ENCODE measurements around the gene DACT3.

DNA sequence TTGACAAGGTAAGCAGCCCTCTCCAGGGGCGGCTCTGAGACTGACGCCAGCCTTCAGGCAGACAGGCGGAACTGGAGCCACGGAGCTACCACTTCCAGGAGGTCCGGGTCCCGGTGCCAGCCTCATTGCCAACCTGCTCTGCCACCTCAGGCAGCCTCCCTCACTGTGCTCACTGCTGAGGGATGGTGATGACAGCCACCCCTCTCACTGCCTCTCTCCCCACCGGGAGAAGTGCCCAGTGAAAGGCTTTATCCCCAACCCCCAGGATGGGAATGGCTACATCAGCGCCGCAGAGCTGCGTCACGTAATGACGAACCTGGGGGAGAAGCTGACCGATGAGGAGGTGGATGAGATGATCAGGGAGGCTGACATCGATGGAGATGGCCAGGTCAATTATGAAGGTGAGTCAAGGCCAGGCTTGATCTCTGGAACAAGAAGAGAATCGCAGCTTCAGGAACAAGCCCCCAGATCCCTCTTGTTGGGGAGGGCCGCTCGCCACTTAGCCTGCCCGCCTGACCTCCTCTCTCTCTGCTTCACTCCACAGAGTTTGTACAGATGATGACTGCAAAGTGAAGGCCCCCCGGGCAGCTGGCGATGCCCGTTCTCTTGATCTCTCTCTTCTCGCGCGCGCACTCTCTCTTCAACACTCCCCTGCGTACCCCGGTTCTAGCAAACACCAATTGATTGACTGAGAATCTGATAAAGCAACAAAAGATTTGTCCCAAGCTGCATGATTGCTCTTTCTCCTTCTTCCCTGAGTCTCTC is 52.2 kb downstream of the DACT3 start:
- TF ChIP-seq, protein P1, sequence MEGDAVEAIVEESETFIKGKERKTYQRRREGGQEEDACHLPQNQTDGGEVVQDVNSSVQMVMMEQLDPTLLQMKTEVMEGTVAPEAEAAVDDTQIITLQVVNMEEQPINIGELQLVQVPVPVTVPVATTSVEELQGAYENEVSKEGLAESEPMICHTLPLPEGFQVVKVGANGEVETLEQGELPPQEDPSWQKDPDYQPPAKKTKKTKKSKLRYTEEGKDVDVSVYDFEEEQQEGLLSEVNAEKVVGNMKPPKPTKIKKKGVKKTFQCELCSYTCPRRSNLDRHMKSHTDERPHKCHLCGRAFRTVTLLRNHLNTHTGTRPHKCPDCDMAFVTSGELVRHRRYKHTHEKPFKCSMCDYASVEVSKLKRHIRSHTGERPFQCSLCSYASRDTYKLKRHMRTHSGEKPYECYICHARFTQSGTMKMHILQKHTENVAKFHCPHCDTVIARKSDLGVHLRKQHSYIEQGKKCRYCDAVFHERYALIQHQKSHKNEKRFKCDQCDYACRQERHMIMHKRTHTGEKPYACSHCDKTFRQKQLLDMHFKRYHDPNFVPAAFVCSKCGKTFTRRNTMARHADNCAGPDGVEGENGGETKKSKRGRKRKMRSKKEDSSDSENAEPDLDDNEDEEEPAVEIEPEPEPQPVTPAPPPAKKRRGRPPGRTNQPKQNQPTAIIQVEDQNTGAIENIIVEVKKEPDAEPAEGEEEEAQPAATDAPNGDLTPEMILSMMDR (IDR thresholded peaks at IDR 0.05): no peak
- no peak for TF ChIP-seq ZFX (IDR thresholded peaks at IDR 0.05; ENCODE audit: borderline replicate concordance)
